Gastroesophageal sphincter (tissue), 4 donors: Measurements from ENCODE around the gene ACTMAP. TPM values are rescaled to one million over a fixed set of nuclear protein-coding genes. Genes with fewer than 3 reads are reported as not detected.
A peak's percentile ranks its signal among the peaks of the same experiment; 100 is the strongest.

Source experiments
- ATAC-seq: fragments of 150-250 bp; one replicate; pipeline ENCODE4 v1.9.1; 2016; ENCODE audit warnings: mild to moderate bottlenecking, moderate library complexity
- H3K27ac ChIP-seq, 4 donors: fragments of 200-600 bp; sonication (generic) in 3 of 4; 1 replicate in 3 of 4; 2 replicates in 1 of 4; pipeline ENCODE4 v1.5.1; 2016 to 2019
- H3K27me3 ChIP-seq: fragments of 200-600 bp; sonication (generic); one replicate; pipeline ENCODE4 v1.5.1; 2019
- H3K36me3 ChIP-seq, 2 donors: fragments of 200-600 bp; sonication (generic); one replicate each; pipeline ENCODE4 v1.5.1; 2019; ENCODE audit warnings: control low read depth in 1 of 2
- H3K4me1 ChIP-seq, 3 donors: fragments of 200-600 bp; sonication (generic); 1 replicate in 2 of 3; 2 replicates in 1 of 3; pipeline ENCODE4 v1.5.1; 2016 to 2019; ENCODE audit warnings: control low read depth in 2 of 3
- H3K4me3 ChIP-seq, 2 donors: fragments of 200-600 bp; sonication (generic); one replicate each; pipeline ENCODE4 v1.5.1; 2019; ENCODE audit warnings: mild to moderate bottlenecking in 1 of 2, moderate library complexity in 1 of 2
- H3K9me3 ChIP-seq, 3 donors: fragments of 200-600 bp; sonication (generic); one replicate each; pipeline ENCODE4 v1.5.1; 2017 to 2019; ENCODE audit warnings: control low read depth in 2 of 3
- CTCF ChIP-seq, 4 experiments: fragments of 200-600 bp in 2 of 4; fragments of 450-650 bp in 2 of 4; sonication (generic) in 1 of 4; IDR thresholded peaks; one replicate each; pipeline ENCODE4 v1.5.1; 2017 to 2019; ENCODE audit warnings: antibody characterized with exemption in 4 of 4, mild to moderate bottlenecking in 2 of 4, moderate library complexity in 2 of 4
- EP300 ChIP-seq: sonication (generic); formaldehyde crosslinking; IDR thresholded peaks from one replicate; pipeline ENCODE4 v1.6.1; 2017; ENCODE audit warnings: antibody characterized with exemption, mild to moderate bottlenecking
- POLR2A ChIP-seq, 2 donors: fragments of 450-650 bp; IDR thresholded peaks; one replicate each; pipeline ENCODE4 v1.6.1; 2017; ENCODE audit warnings: antibody characterized with exemption in 2 of 2, mild to moderate bottlenecking in 2 of 2, moderate library complexity in 1 of 2
- POLR2AphosphoS5 ChIP-seq: sonication (generic); formaldehyde crosslinking; IDR thresholded peaks from one replicate; pipeline ENCODE4 v1.6.1; 2017; ENCODE audit warnings: antibody characterized with exemption
- WGBS, 2 donors: methylation state at CpG; one replicate each; pipeline ENCODE4 v1.1.5; 2018; ENCODE audit warnings: low coverage in 1 of 2; 5-methylcytosine and 5-hydroxymethylcytosine counted together
- total RNA-seq, 4 donors: library from RNA; depleted of rRNA; stranded (reverse); fragments of >200 nt; gene quantifications; one replicate each; pipeline ENCODE4 v1.1.0, GENCODE V29; 2016

The ACTMAP gene
- total RNA-seq, 4 donors from 2014 or later = 0.89 to 2.4 (median 2.0) TPM

- peak overlapping the region; percentile 63 to 99 (median 96) for H3K27ac ChIP-seq
- H3K9me3 ChIP-seq = no peaks in the 10 kb centered on the region
- ATAC-seq = no peak
- no peaks in the 10 kb centered on the region for H3K27me3 ChIP-seq
- no peak overlapping the region for H3K4me3 ChIP-seq
- no peak for TF ChIP-seq POLR2AphosphoS5
- TF ChIP-seq CTCF (IDR thresholded peaks at IDR 0.05) = no peak
- TF ChIP-seq POLR2A (IDR thresholded peaks at IDR 0.05) = no peak
- no peak for TF ChIP-seq EP300
- WGBS, 2 donors = 92 to 96% methylated on average over 5 of the region's 14 CpGs
- H3K4me1 ChIP-seq = peaks cover 13 to 37% (median 24%) of the 10 kb centered on the region in 3 donors
- peaks cover 0 to 30% of the 10 kb centered on the region in 2 donors for H3K36me3 ChIP-seq
Measured at GRCh38 chr19:40797166-40797962, 47.1 kb upstream of the ACTMAP start.

DNA sequence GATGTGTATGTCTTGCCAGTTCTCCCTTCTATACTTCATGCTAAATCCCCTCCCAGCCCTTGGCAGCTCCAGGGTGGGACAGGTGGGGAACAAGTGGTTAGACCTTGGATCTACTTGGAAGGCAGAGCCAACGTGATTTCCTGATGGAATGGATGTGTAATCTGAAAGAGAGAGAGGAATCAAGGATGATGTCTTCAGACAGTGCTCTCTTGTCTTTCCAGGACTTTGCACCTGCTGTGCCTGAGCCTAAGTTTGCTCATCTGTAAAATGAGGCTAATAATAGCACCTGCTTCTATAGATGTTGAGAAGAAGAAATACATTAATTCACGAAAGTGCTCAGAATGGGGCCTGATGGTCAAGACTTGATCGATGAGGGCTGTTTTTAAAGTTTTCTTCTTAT lies 41.7 kb upstream of the ACTMAP start:
- H3K9me3 ChIP-seq = no peaks in the 10 kb centered on the region
- TF ChIP-seq POLR2A (IDR thresholded peaks at IDR 0.05) (no peak), EP300 (no peak), POLR2AphosphoS5 (no peak), CTCF (IDR thresholded peaks at IDR 0.05) (no peak)
- WGBS, 2 donors = 49 to 83% methylated on average over 2 to 3 of the region's 3 CpGs
- H3K4me1 ChIP-seq = no peaks in the 10 kb centered on the region
- H3K4me3 ChIP-seq = no peak overlapping the region
- no peak for ATAC-seq
- H3K36me3 ChIP-seq = peaks cover 0 to 67% of the 10 kb centered on the region in 2 donors
- no peaks in the 10 kb centered on the region for H3K27me3 ChIP-seq
- H3K27ac ChIP-seq = no peak overlapping the region

DNA sequence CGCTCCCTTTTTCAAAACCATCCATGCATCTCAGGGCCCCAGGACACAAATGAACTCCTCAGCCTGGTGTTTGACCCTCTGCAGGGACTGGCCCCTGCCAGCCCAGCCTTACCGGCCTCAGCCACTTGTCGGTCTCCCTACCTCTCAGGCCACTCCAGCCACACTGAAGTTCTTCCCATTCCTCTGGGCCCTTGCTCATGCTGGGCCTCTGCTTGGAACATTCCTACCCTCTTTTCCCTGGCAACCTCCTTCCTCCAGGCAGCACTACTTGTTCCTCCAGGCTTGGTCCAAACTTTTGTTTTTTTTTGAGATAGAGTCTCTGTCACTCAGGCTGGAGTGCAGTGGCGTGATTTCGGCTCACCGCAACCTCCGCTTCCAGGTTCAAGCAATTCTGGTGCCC lies 41.1 kb upstream of the ACTMAP start:
- Histone ChIP-seq H3K9me3 (no peaks in the 10 kb centered on the region), H3K4me1 (no peaks in the 10 kb centered on the region), H3K36me3 (peaks cover 0 to 70% of the 10 kb centered on the region in 2 donors), H3K27ac (no peak overlapping the region), H3K27me3 (no peaks in the 10 kb centered on the region), H3K4me3 (no peak overlapping the region)
- ATAC-seq = no peak
- 81% methylated on average over 6 of the region's 7 CpGs; no CpG with 5 or more reads in 1 of the 2 donors for WGBS, 2 donors
- no peak for TF ChIP-seq POLR2A (IDR thresholded peaks at IDR 0.05)
- TF ChIP-seq EP300 = no peak
- TF ChIP-seq POLR2AphosphoS5 = no peak
- TF ChIP-seq CTCF (IDR thresholded peaks at IDR 0.05) = no peak

- WGBS, 2 donors = 87 to 90% methylated on average over 4 to 13 of the region's 25 CpGs
- Histone ChIP-seq H3K4me1 (no peaks in the 10 kb centered on the region), H3K9me3 (no peaks in the 10 kb centered on the region), H3K27ac (no peak overlapping the region), H3K36me3 (peaks cover 0 to 72% of the 10 kb centered on the region in 2 donors), H3K27me3 (no peaks in the 10 kb centered on the region), H3K4me3 (no peak overlapping the region)
- TF ChIP-seq POLR2AphosphoS5 = no peak
- TF ChIP-seq EP300 = no peak
- no peak for TF ChIP-seq CTCF (IDR thresholded peaks at IDR 0.05)
- no peak for TF ChIP-seq POLR2A (IDR thresholded peaks at IDR 0.05)
- ATAC-seq = no peak
Measured at GRCh38 chr19:40786060-40787037, 36.1 kb upstream of the ACTMAP start.
